ENCODE data around the gene CLIC3.

The CLIC3 gene

DNA sequence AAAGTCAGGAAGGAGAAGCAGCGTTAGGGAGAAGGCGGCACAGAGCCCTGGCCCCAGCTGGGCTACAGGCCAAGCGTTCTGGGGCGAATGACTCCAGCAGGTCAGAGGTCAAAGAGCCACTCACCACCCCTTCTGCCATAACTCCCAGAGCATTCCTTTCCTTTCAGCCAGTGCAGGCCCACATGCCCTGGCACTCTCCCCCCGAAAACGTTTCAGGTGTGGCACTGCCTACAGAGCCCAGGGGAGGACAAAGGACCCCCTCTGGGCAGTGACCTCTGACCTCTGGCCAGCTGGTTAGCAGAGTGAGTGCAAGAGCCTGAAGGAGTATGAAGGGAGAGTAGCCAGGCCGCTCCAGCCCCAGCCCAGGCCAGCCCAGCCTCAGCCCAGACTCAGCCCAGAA lies 26.8 kb upstream of the CLIC3 start:
- DNase-seq (ENCODE audit: low read depth, low spot score) = no peak
- WGBS (ENCODE audit: insufficient coverage, insufficient read length) = no CpG with 5 or more reads among the region's 7 CpGs

DNA sequence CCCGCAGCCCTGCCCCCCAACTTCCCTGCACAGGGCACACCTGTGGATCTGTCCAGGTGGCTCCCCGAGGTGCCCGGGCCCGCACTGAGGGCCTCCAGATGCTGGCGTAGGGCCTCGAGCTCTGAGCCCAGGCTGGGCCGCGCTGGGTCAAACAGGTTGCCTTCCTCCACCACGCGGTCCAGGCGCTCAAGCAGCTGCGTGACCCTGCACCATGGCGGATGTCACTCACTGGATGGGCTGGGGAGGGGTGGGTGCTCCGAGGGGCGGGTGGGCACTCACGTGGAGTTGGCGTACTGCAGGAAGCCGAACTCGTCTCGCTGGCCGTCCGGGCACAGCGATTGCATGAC lies 26.3 kb upstream of the CLIC3 start:
- no peaks in the 10 kb centered on the region; the same call in 1 of the 2 replicates for H3K36me3 ChIP-seq (ENCODE audit: control insufficient read depth, insufficient read depth, low read length)
- no peak overlapping the region for H3K4me3 ChIP-seq (ENCODE audit: low read length)
- no peak for DNase-seq (ENCODE audit: low read depth, low spot score)
- H3K4me1 ChIP-seq (ENCODE audit: control insufficient read depth, insufficient read depth, low read length) = peaks cover 3% of the 10 kb centered on the region
- no peaks in the 10 kb centered on the region for H3K9me3 ChIP-seq (ENCODE audit: control insufficient read depth, insufficient read depth, low read length)
- WGBS (ENCODE audit: insufficient coverage, insufficient read length) = no CpG with 5 or more reads among the region's 23 CpGs
- H3K27me3 ChIP-seq (ENCODE audit: control insufficient read depth, insufficient read depth, low read length) = no peaks in the 10 kb centered on the region; the same call in 1 of the 2 replicates
- H3K27ac ChIP-seq (ENCODE audit: low read length) = no peak overlapping the region

More for the DNA sequence above, 26.8 kb upstream of the CLIC3 start:
- H3K36me3 ChIP-seq (ENCODE audit: control insufficient read depth, insufficient read depth, low read length) = no peaks in the 10 kb centered on the region; the same call in 1 of the 2 replicates
- H3K4me3 ChIP-seq (ENCODE audit: low read length) = no peak overlapping the region
- no peak overlapping the region for H3K27ac ChIP-seq (ENCODE audit: low read length)
- no peaks in the 10 kb centered on the region; the same call in 1 of the 2 replicates for H3K27me3 ChIP-seq (ENCODE audit: control insufficient read depth, insufficient read depth, low read length)
- no peaks in the 10 kb centered on the region for H3K9me3 ChIP-seq (ENCODE audit: control insufficient read depth, insufficient read depth, low read length)
- H3K4me1 ChIP-seq (ENCODE audit: control insufficient read depth, insufficient read depth, low read length) = peaks cover 3% of the 10 kb centered on the region

DNA sequence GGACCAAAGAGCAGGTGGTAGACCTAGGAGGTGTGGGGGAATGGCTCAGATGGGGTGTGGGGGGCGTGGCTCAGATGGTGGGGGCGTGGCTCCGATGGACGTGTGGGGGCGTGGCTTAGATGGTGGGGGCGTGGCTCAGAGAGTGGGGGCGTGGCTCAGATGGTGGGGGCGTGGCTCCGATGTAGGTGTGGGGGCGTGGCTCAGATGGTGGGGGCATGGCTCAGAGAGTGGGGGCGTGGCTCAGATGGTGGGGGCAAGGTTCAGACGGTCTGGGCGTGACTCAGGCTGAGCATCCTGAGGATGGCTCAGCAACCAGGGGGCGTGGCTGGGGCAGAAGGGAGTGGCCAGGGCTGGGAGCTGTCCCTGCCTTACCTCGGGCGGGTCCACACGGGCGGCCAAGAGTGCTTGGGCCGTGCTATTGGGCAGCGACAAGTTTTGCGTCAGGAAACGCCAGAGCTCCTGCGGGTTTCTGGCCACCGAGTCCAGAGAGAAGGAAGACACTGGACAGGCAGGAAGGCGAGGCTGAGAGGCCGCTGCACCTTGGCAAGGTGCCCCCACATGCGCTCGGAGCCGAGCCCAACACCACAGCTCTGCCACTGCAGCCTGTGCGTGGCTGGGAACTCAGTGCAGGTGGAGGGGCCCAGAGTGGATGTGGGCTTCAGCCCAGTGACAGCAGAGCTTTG lies 25.8 kb upstream of the CLIC3 start:
- H3K4me1 ChIP-seq (ENCODE audit: control insufficient read depth, insufficient read depth, low read length) = peaks cover 3% of the 10 kb centered on the region
- WGBS (ENCODE audit: insufficient coverage, insufficient read length) = no CpG with 5 or more reads among the region's 30 CpGs
- H3K9me3 ChIP-seq (ENCODE audit: control insufficient read depth, insufficient read depth, low read length) = no peaks in the 10 kb centered on the region
- no peaks in the 10 kb centered on the region for H3K27me3 ChIP-seq (ENCODE audit: control insufficient read depth, insufficient read depth, low read length)
- H3K36me3 ChIP-seq (ENCODE audit: control insufficient read depth, insufficient read depth, low read length) = no peaks in the 10 kb centered on the region; the same call in 1 of the 2 replicates
- no peak overlapping the region for H3K4me3 ChIP-seq (ENCODE audit: low read length)
- DNase-seq (ENCODE audit: low read depth, low spot score) = peak; percentile 81
- H3K27ac ChIP-seq (ENCODE audit: low read length) = no peak overlapping the region

DNA sequence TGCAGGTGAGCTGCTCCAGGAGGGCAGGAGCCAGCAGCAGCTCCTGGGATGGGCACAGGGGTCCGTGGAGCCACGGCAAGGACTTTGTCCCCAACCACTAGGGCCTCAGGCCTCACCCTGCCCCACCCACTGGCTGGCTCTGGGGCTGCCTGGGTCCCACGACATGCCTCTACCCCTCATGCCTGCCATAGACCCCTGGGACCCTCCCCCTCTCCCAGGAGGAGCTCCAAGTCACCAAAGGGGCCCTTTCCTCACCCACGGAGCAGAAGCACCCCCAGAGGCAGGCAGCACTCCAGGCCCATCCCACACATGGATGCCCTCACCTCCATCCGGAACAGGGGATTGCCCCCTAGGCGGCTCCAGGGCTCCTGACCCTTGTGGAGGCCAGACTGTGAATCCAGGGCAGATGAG lies 25.2 kb upstream of the CLIC3 start:
- H3K9me3 ChIP-seq (ENCODE audit: control insufficient read depth, insufficient read depth, low read length) = no peaks in the 10 kb centered on the region
- H3K4me1 ChIP-seq (ENCODE audit: control insufficient read depth, insufficient read depth, low read length) = peaks cover 3% of the 10 kb centered on the region
- no CpG with 5 or more reads among the region's 6 CpGs for WGBS (ENCODE audit: insufficient coverage, insufficient read length)
- H3K27me3 ChIP-seq (ENCODE audit: control insufficient read depth, insufficient read depth, low read length) = no peaks in the 10 kb centered on the region
- H3K36me3 ChIP-seq (ENCODE audit: control insufficient read depth, insufficient read depth, low read length) = no peaks in the 10 kb centered on the region; the same call in 1 of the 2 replicates
- DNase-seq (ENCODE audit: low read depth, low spot score) = no peak
- no peak overlapping the region for H3K27ac ChIP-seq (ENCODE audit: low read length)
- H3K4me3 ChIP-seq (ENCODE audit: low read length) = no peak overlapping the region

DNA sequence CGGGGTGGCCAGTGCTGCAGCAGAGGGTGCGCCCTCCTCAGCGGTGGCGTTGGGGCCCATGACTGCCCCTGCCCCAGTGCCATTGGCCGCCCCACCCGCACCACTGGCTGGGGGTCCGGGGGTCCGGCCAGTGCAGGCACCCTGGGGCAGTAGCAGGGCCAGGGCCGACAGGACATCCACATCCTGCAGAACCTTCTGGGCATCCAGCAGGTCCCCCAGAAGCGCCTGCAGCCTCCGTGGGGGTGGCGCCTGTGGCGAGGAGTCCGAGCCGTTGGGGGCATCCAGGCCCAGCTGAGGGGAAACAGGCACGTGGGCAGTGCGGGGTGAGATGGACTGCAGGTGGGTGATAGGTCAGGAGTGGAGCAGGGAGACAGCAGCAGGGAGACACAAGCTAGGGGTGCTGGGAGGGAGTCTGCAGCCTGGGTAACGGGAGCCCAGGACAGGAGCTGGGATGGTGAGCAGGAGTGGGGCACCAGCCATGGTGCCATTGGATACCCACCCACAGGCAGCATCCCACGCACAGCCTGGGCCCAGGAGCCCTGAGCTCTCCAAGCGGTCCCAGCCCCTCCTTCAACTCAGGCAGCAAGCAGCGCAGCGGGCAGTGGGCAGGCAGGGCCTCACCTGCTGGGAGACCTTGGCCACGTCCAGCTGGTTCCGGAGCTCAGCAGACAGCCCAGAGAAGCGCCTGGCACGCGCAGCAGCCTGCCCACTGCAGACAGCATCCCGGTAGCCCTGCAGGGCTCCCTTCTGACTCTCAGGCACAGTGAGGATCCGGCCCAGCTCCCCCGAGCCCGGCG lies 24.6 kb upstream of the CLIC3 start:
- no peak for DNase-seq (ENCODE audit: low read depth, low spot score)
- H3K4me3 ChIP-seq (ENCODE audit: low read length) = no peak overlapping the region
- no peaks in the 10 kb centered on the region for H3K9me3 ChIP-seq (ENCODE audit: control insufficient read depth, insufficient read depth, low read length)
- WGBS (ENCODE audit: insufficient coverage, insufficient read length) = no CpG with 5 or more reads among the region's 32 CpGs
- no peak overlapping the region for H3K27ac ChIP-seq (ENCODE audit: low read length)
- H3K4me1 ChIP-seq (ENCODE audit: control insufficient read depth, insufficient read depth, low read length) = peaks cover 3% of the 10 kb centered on the region
- no peaks in the 10 kb centered on the region for H3K27me3 ChIP-seq (ENCODE audit: control insufficient read depth, insufficient read depth, low read length)
- no peaks in the 10 kb centered on the region; the same call in 1 of the 2 replicates for H3K36me3 ChIP-seq (ENCODE audit: control insufficient read depth, insufficient read depth, low read length)

DNA sequence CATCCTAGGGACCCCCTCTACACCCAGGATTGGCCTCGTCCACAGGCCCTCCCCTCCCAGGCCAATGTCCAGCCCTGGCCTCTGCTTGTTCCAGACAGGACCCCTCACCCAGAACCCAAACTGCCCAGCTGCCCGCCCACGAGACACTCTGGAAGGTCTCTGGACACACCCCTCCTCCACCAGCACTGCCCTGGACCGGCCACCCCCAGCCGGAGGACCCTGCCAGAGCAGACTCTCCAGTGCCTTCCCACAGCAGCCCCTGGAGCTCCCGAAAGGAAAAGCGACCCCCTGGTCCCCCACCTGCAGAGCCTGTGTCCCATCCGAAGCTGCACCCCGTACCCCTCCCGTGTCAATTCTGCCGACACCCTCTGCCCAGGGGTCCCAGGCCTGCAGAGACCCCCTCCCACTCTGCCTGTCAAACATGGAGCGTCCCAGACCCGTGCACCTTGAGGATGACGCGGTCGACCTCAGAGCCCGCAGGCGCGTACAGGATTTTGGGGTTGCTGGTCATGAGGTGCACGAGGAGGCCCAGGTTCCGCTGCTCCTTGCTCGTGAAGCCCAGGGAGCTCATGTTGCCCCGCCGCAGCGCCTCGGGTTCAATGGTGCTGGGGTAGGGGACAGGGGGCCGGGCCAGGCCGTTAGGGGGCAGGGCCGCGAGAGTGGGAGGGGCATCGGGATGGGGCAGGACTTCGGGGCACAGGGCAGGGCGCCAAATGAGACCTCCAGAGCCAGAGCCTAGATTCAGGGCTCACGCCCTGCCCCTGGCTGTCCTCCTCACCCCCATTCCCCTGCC lies 23.7 kb upstream of the CLIC3 start:
- no peak overlapping the region for H3K4me3 ChIP-seq (ENCODE audit: low read length)
- H3K27ac ChIP-seq (ENCODE audit: low read length) = no peak overlapping the region
- H3K4me1 ChIP-seq (ENCODE audit: control insufficient read depth, insufficient read depth, low read length) = peaks cover 3% of the 10 kb centered on the region
- no peaks in the 10 kb centered on the region for H3K36me3 ChIP-seq (ENCODE audit: control insufficient read depth, insufficient read depth, low read length)
- H3K9me3 ChIP-seq (ENCODE audit: control insufficient read depth, insufficient read depth, low read length) = no peaks in the 10 kb centered on the region
- no CpG with 5 or more reads among the region's 34 CpGs for WGBS (ENCODE audit: insufficient coverage, insufficient read length)
- H3K27me3 ChIP-seq (ENCODE audit: control insufficient read depth, insufficient read depth, low read length) = no peaks in the 10 kb centered on the region
- no peak for DNase-seq (ENCODE audit: low read depth, low spot score)

DNA sequence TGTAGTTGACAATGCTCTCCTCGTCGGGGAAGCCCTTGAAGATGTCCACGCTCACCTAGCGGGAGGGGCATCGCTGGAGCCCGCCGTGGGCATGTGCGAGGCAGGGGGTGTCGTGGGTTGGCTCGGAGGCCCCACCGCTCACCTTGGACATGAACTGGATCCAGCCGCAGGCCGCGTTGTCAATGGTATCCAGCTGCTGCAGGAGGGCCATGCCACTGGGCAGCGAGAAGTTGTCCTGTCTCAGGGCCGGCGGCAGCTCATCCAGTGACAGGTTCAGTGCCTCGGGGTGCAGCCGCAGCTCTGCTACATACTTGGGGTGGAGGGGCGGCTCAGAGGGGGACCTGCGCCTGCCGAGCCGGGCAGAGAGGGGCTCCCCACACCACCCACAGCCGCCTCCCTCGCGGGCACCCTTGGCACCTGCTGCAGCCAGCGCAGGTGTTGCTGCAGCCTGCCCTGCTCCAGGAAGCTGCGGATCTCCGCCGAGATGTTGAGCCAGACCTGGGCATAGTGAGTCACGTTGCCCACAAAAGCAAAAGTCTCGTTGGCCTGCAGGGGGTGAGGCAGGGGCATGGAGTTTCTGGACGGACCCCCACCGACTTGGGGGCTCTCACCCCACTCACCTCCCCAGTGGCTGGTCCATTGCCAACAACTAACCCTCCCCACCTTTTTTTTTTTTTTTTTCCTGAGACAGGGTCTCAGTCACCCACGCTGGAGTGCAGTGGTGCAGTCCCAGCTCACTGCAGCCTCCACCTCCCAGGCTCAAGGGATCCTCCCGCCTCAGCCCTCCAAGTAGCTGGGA lies 22.6 kb upstream of the CLIC3 start:
- Histone ChIP-seq H3K4me3 (ENCODE audit: low read length) (no peak overlapping the region), H3K27ac (ENCODE audit: low read length) (no peak overlapping the region), H3K36me3 (ENCODE audit: control insufficient read depth, insufficient read depth, low read length) (no peaks in the 10 kb centered on the region), H3K27me3 (ENCODE audit: control insufficient read depth, insufficient read depth, low read length) (no peaks in the 10 kb centered on the region), H3K9me3 (ENCODE audit: control insufficient read depth, insufficient read depth, low read length) (no peaks in the 10 kb centered on the region), H3K4me1 (ENCODE audit: control insufficient read depth, insufficient read depth, low read length) (peaks cover 3% of the 10 kb centered on the region)
- DNase-seq (ENCODE audit: low read depth, low spot score) = no peak
- WGBS (ENCODE audit: insufficient coverage, insufficient read length) = no CpG with 5 or more reads among the region's 36 CpGs

DNA sequence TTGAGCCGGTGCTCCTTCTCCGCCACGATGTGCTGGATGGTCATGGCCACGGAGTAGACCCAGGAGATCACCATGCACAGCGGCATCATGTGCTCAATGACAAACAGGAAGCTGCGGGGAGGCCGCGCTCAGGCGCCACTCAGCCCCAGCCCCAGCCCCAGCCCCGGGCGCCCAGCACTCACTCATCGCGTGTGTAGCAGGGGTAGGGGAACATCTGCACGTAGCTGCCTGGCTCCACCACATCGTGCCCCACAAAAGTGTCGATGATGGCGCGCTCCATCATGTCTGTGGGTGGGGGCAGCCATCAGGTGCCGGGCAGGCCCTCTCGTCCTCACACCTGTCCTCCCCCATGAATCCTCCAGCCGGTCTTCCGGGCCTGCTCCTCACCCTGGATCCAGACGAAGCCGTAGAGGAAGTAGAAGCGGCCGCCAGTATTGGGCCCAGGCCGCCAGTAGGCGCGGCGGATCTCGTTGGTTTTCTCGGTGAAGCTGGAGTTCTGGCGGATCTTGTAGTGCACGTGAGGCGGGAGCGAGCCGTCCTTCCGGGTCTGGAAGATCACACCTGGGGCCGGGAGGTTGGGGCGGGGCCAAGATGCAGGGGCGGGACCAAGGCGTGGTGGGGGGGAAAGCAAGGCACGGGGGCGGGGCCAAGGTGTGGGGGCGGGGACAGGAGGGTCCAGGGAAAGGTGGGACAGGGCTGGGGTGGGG lies 21.6 kb upstream of the CLIC3 start:
- Histone ChIP-seq H3K27me3 (ENCODE audit: control insufficient read depth, insufficient read depth, low read length) (no peaks in the 10 kb centered on the region), H3K9me3 (ENCODE audit: control insufficient read depth, insufficient read depth, low read length) (no peaks in the 10 kb centered on the region), H3K4me1 (ENCODE audit: control insufficient read depth, insufficient read depth, low read length) (peaks cover 4% of the 10 kb centered on the region), H3K27ac (ENCODE audit: low read length) (no peak overlapping the region), H3K36me3 (ENCODE audit: control insufficient read depth, insufficient read depth, low read length) (no peaks in the 10 kb centered on the region), H3K4me3 (ENCODE audit: low read length) (no peak overlapping the region)
- WGBS (ENCODE audit: insufficient coverage, insufficient read length) = no CpG with 5 or more reads among the region's 45 CpGs
- DNase-seq (ENCODE audit: low read depth, low spot score) = no peak

DNA sequence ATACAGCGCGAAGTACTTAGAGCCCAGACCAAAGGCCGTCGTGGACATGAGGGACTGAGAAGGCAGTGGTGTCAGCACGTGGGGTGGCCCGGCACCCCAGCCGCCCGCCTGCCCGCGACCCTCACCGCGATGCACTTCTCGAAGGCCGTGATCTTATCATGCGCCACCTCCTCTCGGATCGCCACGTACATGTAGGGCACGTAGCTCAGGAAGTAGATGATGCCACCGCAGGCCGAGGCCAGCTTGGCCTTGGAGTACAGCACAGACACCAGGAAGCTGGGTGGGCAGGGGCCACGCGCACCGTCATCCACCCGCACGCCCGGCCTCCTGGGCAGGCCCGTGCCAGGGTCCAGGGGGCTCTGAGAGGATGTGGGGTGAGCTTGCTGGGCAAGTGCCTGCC lies 20.7 kb upstream of the CLIC3 start:
- H3K4me3 ChIP-seq (ENCODE audit: low read length) = no peak overlapping the region
- no peak for DNase-seq (ENCODE audit: low read depth, low spot score)
- WGBS (ENCODE audit: insufficient coverage, insufficient read length) = no CpG with 5 or more reads among the region's 28 CpGs
- H3K9me3 ChIP-seq (ENCODE audit: control insufficient read depth, insufficient read depth, low read length) = no peaks in the 10 kb centered on the region
- no peaks in the 10 kb centered on the region for H3K27me3 ChIP-seq (ENCODE audit: control insufficient read depth, insufficient read depth, low read length)
- H3K27ac ChIP-seq (ENCODE audit: low read length) = no peak overlapping the region
- H3K36me3 ChIP-seq (ENCODE audit: control insufficient read depth, insufficient read depth, low read length) = no peaks in the 10 kb centered on the region
- H3K4me1 ChIP-seq (ENCODE audit: control insufficient read depth, insufficient read depth, low read length) = peaks cover 2% of the 10 kb centered on the region; the same call in 1 of the 2 replicates

All from iPS DF 6.9 (cell line).